ENCODE measurements around the gene ZWILCH.

ZWILCH gene

GRCh38 chr15:66515901-66516322 lies 10.8 kb downstream of the ZWILCH start:
- H3K4me3 ChIP-seq (ENCODE audit: control insufficient read depth, low read depth, low read length) = no peak overlapping the region
- no peak for TF ChIP-seq CTCF (IDR thresholded peaks at IDR 0.05; ENCODE audit: control insufficient read depth, insufficient read depth, low read depth, low read length, missing control alignments)
- no peak for DNase-seq (ENCODE audit: low read depth)

- no peak overlapping the region for H3K4me3 ChIP-seq (ENCODE audit: control insufficient read depth, low read depth, low read length)
- no peak for TF ChIP-seq CTCF (IDR thresholded peaks at IDR 0.05; ENCODE audit: control insufficient read depth, insufficient read depth, low read depth, low read length, missing control alignments)
- no peak for DNase-seq (ENCODE audit: low read depth)
These were observed 18.8 kb downstream of the ZWILCH start for GRCh38 chr15:66523926-66524325.

GRCh38 chr15:66524838-66525237 lies 19.7 kb downstream of the ZWILCH start:
- no peak overlapping the region for H3K4me3 ChIP-seq (ENCODE audit: control insufficient read depth, low read depth, low read length)
- no peak for DNase-seq (ENCODE audit: low read depth)
- no peak for TF ChIP-seq CTCF (IDR thresholded peaks at IDR 0.05; ENCODE audit: control insufficient read depth, insufficient read depth, low read depth, low read length, missing control alignments)

GRCh38 chr15:66535056-66535455 lies 29.9 kb downstream of the ZWILCH start:
- DNase-seq (ENCODE audit: low read depth) = no peak
- TF ChIP-seq CTCF (IDR thresholded peaks at IDR 0.05; ENCODE audit: control insufficient read depth, insufficient read depth, low read depth, low read length, missing control alignments) = no peak

GRCh38 chr15:66542896-66543295 lies 37.8 kb downstream of the ZWILCH start:
- H3K4me3 ChIP-seq (ENCODE audit: control insufficient read depth, low read depth, low read length) = no peak overlapping the region
- no peak for DNase-seq (ENCODE audit: low read depth)
- no peak for TF ChIP-seq CTCF (IDR thresholded peaks at IDR 0.05; ENCODE audit: control insufficient read depth, insufficient read depth, low read depth, low read length, missing control alignments)

More at GRCh38 chr15:66535056-66535455, 29.9 kb downstream of the ZWILCH start:
- H3K4me3 ChIP-seq (ENCODE audit: control insufficient read depth, low read depth, low read length) = no peak overlapping the region

- no peak for TF ChIP-seq CTCF (IDR thresholded peaks at IDR 0.05; ENCODE audit: control insufficient read depth, insufficient read depth, low read depth, low read length, missing control alignments)
- no peak for DNase-seq (ENCODE audit: low read depth)
- no peak overlapping the region for H3K4me3 ChIP-seq (ENCODE audit: control insufficient read depth, low read depth, low read length)
These were observed 40.1 kb downstream of the ZWILCH start for GRCh38 chr15:66545255-66545654.

GRCh38 chr15:66555685-66556084 lies 50.6 kb downstream of the ZWILCH start:
- no peak for DNase-seq (ENCODE audit: low read depth)
- TF ChIP-seq CTCF (IDR thresholded peaks at IDR 0.05; ENCODE audit: control insufficient read depth, insufficient read depth, low read depth, low read length, missing control alignments) = no peak
- H3K4me3 ChIP-seq (ENCODE audit: control insufficient read depth, low read depth, low read length) = no peak overlapping the region
